ENCODE measurements around the gene MSH3. TPM values are rescaled to one million over a fixed set of nuclear protein-coding genes. Genes with fewer than 3 reads are reported as not detected.
"Not testable (repeated sequence)": the region's sequence is repeated elsewhere in the genome, so short reads cannot be mapped to it uniquely, and the experiment has no call there.

Gene MSH3
- total and polyA plus RNA-seq, 12 donors: 2.8 to 24.6 (median 11.7) TPM

DNA sequence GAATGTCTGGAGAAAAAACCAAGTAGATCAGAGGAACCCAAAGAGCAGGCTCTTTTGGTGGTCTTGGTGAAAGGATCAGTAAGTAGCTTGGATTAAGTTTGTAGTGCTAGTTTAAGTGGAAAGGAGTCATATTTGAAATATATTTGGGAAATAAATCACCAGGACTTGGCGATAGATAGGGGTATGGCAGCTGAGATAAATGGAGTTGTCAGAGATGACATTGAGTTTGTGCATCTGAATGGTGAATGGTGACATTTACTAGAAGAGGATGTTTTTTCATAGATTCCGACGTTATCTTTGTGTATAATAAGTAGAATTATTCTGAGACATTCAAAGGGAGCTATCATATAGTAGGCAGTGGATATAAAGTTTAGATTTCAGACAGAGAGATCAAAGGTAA, 162.1 kb downstream of the MSH3 start:
- TF ChIP-seq POLR2A (IDR thresholded peaks at IDR 0.05): no peak
- TF ChIP-seq, protein P1, sequence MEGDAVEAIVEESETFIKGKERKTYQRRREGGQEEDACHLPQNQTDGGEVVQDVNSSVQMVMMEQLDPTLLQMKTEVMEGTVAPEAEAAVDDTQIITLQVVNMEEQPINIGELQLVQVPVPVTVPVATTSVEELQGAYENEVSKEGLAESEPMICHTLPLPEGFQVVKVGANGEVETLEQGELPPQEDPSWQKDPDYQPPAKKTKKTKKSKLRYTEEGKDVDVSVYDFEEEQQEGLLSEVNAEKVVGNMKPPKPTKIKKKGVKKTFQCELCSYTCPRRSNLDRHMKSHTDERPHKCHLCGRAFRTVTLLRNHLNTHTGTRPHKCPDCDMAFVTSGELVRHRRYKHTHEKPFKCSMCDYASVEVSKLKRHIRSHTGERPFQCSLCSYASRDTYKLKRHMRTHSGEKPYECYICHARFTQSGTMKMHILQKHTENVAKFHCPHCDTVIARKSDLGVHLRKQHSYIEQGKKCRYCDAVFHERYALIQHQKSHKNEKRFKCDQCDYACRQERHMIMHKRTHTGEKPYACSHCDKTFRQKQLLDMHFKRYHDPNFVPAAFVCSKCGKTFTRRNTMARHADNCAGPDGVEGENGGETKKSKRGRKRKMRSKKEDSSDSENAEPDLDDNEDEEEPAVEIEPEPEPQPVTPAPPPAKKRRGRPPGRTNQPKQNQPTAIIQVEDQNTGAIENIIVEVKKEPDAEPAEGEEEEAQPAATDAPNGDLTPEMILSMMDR (IDR thresholded peaks at IDR 0.05): no peak
- Histone ChIP-seq H3K9me3 (replicated peaks in 1 of 3) (no peaks in the 10 kb centered on the region), H3K4me1 (replicated peaks in 1 of 2) (no peaks in the 10 kb centered on the region), H3K4me3 (no peak overlapping the region), H3K27me3 (no peaks in the 10 kb centered on the region), H3K27ac (no peak overlapping the region), H3K36me3 (replicated peaks in 1 of 2) (peaks cover 0 to 5% of the 10 kb centered on the region in 2 donors)
- intact Hi-C loops (cut with DNase I): no loop called here
- 72 to 87% (median 83%) methylated on average over 3 of the region's 3 CpGs for WGBS, 4 donors
- DNase-seq: no peak

DNA sequence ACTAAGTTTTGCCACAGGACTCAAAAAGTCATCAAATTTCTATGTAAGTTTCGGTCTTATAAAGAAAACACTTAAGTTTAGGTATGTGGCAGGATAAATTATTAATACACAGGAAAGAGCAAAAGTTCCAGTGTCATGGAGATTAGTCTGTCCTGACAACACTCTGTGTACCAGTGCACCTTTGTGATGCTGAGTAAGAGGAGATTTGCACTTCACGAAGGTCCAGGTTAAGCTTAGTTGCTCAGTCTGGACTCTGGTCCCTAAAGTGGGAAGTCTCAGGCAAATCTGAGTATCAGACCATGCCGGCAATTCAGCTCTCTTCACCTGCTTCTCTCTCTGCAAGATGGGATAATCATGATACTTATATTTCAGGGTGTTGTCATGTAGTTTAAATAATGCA, 166.2 kb downstream of the MSH3 start:
- H3K9me3 ChIP-seq (replicated peaks in 1 of 3): no peaks in the 10 kb centered on the region
- intact Hi-C loops (cut with DNase I): no loop called here
- no peak for TF ChIP-seq POLR2A (IDR thresholded peaks at IDR 0.05)
- TF ChIP-seq, protein P1 (IDR thresholded peaks at IDR 0.05): no peak
- H3K4me1 ChIP-seq (replicated peaks in 1 of 2): peaks cover 0 to 3% of the 10 kb centered on the region in 2 donors
- H3K27me3 ChIP-seq: no peaks in the 10 kb centered on the region
- WGBS, 4 donors: 97 to 100% (median 98%) methylated on average over 3 of the region's 3 CpGs
- DNase-seq: no peak
- no peaks in the 10 kb centered on the region for H3K36me3 ChIP-seq (replicated peaks in 1 of 2)
- H3K4me3 ChIP-seq: no peak overlapping the region
- H3K27ac ChIP-seq: no peak overlapping the region

DNA sequence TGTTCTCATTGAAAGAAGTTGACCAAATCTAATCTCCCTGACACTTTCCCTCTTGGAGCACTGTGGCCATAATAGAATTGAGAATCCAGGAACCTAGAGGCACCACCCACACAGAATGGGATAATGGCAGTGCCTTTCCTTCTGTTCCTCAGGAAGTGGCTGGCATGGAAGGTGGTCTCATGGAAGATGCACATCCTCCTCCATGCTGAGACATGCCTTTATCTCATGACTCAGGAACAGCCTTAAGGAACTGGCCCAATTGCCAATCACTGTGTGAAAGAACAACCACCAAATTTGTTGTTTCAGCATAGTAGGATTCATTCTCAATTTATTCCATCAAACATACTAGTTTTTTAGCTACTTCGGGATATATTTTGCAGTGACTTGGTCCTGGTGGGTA, 168.2 kb downstream of the MSH3 start:
- no peaks in the 10 kb centered on the region for H3K36me3 ChIP-seq (replicated peaks in 1 of 2)
- H3K4me1 ChIP-seq (replicated peaks in 1 of 2): peaks cover 0 to 9% of the 10 kb centered on the region in 2 donors
- intact Hi-C loops (cut with DNase I): no loop called here
- no peak for DNase-seq
- no peak overlapping the region for H3K4me3 ChIP-seq
- H3K27me3 ChIP-seq: no peaks in the 10 kb centered on the region
- H3K27ac ChIP-seq: no peak overlapping the region
- 94 to 100% (median 99%) methylated on average over 1 of the region's 1 CpG for WGBS, 4 donors
- H3K9me3 ChIP-seq (replicated peaks in 1 of 3): no peaks in the 10 kb centered on the region
- no peak for TF ChIP-seq POLR2A (IDR thresholded peaks at IDR 0.05)
- TF ChIP-seq, protein P1 (IDR thresholded peaks at IDR 0.05): no peak

DNA sequence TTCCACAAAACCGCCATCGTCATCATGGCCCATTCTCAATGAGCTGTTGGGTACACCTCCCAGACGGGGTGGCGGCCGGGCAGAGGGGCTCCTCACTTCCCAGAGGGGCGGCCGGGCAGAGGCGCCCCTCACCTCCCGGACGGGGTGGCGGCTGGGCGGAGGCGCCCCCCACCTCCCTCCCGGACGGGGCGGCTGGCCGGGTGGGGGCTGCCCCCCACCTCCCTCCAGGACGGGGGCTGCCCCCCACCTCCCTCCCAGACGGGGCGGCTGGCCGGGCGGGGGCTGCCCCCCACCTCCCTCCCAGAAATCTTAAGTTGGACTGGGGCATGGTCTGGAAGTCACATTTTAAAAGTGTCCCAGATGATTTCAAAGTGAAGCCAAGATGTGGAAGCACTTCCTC, 169.7 kb downstream of the MSH3 start:
- H3K4me1 ChIP-seq (replicated peaks in 1 of 2); DNase-seq; H3K36me3 ChIP-seq (replicated peaks in 1 of 2); intact Hi-C loops (cut with DNase I); H3K9me3 ChIP-seq (replicated peaks in 1 of 3); H3K4me3 ChIP-seq; H3K27me3 ChIP-seq; H3K27ac ChIP-seq: not testable (repeated sequence)
- 95 to 99% (median 98%) methylated on average over 14 to 20 of the region's 22 CpGs; no CpG with 5 or more reads in 1 of the 4 donors for WGBS, 4 donors

DNA sequence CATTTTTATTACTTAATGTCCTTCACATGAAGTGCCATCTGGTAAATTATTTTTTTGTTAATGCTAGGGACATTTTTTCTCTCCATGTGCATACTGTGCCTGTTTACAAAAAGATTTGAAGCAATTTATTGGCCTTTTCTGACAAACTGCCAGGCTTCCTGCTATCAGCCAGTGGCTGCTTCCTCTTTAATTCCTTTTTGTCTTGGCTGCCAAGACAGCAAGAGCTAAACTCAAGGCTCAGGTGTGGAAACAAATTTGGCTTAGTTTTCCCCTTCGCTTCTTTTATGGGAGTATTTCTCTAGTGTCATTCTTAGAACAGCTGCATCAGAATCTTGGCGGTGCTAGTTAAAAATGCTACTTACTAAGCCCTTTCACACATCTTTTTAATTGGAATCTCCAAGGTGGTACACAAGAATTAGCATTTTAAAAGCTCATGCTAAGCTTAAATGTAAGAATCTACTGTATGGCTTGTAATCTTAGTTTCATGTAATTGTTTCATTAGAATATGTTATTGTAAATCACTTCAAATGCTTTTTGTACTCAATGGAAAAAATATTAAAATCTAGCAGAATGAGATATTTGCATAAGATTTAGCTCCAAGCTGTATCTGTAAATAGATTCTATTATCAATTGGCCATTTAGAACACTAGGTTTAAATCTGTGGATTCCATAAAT, 171.5 kb downstream of the MSH3 start:
- no peak for TF ChIP-seq POLR2A (IDR thresholded peaks at IDR 0.05)
- TF ChIP-seq, protein P1 (IDR thresholded peaks at IDR 0.05): no peak
- Histone ChIP-seq H3K36me3 (replicated peaks in 1 of 2) (no peaks in the 10 kb centered on the region), H3K9me3 (replicated peaks in 1 of 3) (peaks cover 0 to 9% (median 0%) of the 10 kb centered on the region in 3 donors), H3K27ac (no peak overlapping the region), H3K4me1 (replicated peaks in 1 of 2) (peaks cover 0 to 9% of the 10 kb centered on the region in 2 donors), H3K4me3 (no peak overlapping the region), H3K27me3 (no peaks in the 10 kb centered on the region)
- 48 to 70% (median 50%) methylated on average over 2 of the region's 2 CpGs for WGBS, 4 donors
- intact Hi-C loops (cut with DNase I): no loop called here
- DNase-seq: peak in 3 of 7 donors; percentile 7 to 29 (median 25)
